Activated CD4-positive, alpha-beta T cell treated with anti-CD3 and anti-CD28 coated beads, Interleukin-2, Interleukin-6, amounts not matched to agents 100 ng/mL and 50 ng/mL, durations not matched to agents 16 hours and 8 hours (primary cell): ENCODE data around the gene GPHN.
"Not testable (repeated sequence)": the region's sequence is repeated elsewhere in the genome, so short reads cannot be mapped to it uniquely, and the experiment has no call there.

ENCODE experiments used
- DNase-seq: peaks from one replicate; pipeline ENCODE4 v3.0.0-alpha.2; 2020

The GPHN gene

GRCh38 chr14:66815687-66816086 is 307.7 kb downstream of the GPHN start:
- no peak for DNase-seq

DNA sequence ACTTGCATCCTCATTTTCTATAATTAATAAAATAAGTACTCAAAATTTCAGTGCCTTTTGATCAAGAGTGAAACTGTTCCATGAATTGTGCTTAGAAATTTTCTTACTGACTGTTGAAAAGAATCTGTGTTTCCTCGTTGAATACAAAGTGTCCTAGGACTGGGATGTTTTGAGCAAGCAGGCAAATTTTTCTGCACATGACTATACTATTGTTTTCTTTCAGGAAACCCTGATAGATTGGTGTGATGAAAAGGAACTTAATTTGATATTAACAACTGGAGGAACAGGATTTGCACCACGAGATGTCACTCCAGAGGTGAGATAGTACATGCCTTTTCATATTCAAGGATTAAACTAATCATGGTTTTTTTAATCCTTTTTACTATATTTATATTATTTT is 316.3 kb downstream of the GPHN start:
- DNase-seq = no peak

- DNase-seq = no peak
Measured at GRCh38 chr14:66827182-66827581, 319.2 kb downstream of the GPHN start.

DNA sequence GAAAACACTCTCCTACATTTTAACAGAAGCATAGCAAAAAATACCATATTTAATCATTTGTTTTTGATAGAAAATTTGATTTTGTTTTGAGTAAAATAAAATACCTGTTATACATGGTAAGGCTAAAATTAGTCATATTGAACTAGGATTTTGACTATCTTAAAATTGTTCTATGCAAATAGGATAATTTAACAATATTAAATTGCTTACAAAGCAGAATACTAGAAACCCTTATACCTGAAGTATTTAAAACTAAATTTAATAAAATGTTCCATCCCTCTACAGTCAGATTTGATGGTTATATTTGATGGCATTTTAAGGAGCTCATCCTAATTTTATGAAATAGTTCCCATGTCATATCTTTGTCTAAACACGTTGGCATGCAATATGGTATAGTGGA is 323.2 kb downstream of the GPHN start:
- no peak for DNase-seq

DNA sequence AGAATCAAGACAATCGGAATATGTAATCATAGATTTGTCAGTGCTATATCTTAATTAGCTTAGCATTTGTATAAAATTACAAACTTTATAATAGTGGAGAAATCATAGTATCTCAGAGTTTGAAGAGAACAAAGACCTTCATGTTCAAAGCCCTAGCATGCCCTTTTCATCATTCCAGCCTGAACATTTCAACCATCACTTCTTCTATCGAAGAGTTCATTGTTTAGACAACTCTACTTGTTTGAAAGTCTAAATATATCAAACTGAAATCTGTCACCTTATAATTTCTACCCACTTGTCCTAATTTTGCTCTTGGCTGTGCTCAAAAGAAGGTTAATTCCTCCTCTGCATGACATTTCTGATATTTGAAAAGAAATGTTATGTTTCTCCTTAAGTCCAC is 325.9 kb downstream of the GPHN start:
- DNase-seq = no peak

GRCh38 chr14:66837436-66837835 is 329.5 kb downstream of the GPHN start:
- DNase-seq = not testable (repeated sequence)

- DNase-seq = no peak
Measured at GRCh38 chr14:66842911-66843512, 335.1 kb downstream of the GPHN start.

GRCh38 chr14:66850258-66850888 is 342.4 kb downstream of the GPHN start:
- no peak for DNase-seq

DNA sequence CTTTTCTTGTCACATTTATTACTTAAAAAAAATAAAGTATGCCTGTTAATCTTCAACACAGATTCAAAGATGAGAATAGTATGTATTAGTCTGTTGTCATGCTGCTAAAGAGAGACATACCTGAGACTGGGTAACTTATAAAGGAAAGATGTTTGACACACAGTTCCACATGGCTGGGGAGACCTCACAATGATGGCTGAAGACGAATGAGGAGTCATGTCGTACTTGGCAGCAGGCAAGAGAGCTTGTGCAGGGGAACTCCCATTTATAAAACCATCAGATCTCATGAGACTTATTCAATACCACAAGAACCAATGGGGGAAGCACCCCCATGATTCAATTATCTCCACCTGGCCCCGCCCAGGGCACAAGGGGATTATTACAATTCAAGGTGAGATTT is 345.4 kb downstream of the GPHN start:
- no peak for DNase-seq

- DNase-seq = no peak
Measured at GRCh38 chr14:66857867-66858266, 349.9 kb downstream of the GPHN start.

GRCh38 chr14:66859063-66859671 is 351.2 kb downstream of the GPHN start:
- no peak for DNase-seq

DNA sequence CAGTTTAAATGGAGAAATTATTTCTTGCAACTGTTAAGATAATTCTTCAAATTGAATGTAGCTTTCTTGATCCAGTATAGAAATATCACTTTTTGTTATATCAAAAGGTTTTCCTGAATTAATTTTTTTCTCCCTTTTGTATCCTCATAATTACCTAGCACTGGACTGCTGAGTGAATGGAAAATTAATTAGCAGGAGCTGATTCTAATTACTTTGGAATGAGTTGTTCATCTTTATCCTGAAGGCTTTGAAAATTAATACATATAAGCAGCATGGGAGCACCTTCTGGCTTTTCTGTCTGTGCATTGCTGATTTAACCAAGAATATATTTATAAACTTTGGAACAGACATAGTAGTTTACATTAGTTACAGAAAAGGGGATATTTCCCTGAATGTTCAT is 373.6 kb downstream of the GPHN start:
- no peak for DNase-seq

DNA sequence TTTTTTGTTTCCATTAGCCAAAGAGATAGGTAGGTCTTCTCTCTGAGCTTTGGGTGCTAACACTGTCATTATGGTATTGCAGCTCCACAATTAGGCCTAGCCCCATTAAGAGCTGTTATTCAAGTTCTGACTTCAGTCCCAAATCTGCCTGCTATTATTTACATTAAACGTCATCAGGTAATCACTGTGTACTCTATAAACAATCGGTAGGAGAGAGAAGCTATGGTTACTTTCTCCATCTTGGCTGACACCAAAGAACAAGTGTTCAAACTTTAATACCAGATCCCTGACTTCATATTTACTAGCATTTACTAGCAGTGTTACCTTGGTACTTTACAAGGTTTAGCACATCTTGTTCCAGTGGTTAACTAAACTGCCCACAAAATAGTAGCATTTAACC is 376.2 kb downstream of the GPHN start:
- no peak for DNase-seq

DNA sequence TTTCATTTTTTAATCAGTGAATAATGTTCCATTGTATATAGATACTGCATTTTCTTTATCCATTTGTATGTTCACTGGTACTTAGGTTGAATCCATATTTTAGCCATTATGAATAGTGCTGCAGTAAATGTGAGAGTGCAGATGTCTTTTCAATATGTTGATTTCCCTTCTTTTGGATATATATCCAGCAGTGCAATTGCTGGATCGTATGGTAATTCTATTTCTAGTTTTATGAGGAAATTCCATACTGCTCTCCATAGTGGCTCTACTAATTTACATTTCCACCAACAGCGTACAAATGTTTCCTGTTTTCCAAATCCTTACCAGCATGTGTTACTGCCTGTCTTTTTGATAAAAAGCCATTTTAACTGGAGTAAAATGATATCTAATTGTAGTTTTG is 392.8 kb downstream of the GPHN start:
- DNase-seq = no peak

- no peak for DNase-seq
Measured at GRCh38 chr14:66910311-66910840, 402.4 kb downstream of the GPHN start.

DNA sequence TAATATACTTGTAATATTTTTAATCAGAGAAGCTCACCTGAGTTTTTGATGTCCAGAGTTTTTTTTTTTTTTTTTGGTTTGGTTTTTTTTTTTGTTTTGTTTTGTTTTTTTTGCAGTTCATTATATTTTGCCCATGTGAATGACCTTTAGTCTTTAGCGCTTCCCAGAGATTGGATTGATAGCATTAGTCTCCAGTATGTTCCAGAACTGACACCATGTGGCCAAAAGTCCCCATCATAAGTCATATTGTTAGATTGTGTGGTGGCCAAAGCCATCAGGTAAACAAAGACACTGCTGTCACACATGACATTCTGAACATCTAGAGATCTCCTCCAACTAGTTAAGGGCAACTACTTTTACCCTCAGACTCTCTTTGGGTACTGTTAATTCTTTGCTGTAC is 408.5 kb downstream of the GPHN start:
- DNase-seq = no peak

DNA sequence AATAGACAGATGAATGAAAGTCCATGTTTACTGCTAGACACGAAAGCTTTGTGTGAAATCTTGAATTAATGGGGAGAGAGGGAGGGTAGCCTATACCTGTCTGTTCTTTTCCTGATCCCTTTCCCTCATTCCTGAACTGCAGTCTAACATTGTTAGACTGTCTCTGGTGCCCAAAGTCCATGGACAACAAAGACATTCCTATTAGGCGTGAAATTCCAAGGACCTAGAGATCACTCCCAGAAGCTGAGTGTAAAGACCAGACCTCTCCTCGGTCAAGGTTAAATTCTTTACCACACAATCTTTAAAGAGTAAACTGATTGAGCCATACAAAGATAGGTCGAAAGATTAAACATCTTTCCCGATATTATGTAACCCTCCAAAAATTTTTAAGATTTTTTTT is 410.6 kb downstream of the GPHN start:
- no peak for DNase-seq

DNA sequence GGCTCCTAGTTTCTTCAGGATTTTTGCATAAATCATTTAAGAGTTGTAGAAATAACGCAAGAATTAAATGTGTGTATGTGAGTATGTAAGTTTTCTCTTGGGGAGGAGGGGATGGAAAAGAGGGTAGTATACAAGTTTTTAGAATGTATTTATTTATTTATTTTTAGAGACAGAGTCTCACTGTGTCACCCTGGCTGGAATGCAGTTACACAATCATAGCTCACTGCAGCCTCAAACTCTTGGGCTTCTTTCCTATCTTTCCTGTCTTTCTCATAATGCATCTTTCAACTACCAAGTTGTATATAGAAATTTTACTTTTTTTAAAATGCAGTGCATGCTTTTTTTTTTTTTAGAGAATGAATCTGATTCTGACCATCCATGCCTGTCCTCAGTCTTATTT is 412.2 kb downstream of the GPHN start:
- DNase-seq = no peak

DNA sequence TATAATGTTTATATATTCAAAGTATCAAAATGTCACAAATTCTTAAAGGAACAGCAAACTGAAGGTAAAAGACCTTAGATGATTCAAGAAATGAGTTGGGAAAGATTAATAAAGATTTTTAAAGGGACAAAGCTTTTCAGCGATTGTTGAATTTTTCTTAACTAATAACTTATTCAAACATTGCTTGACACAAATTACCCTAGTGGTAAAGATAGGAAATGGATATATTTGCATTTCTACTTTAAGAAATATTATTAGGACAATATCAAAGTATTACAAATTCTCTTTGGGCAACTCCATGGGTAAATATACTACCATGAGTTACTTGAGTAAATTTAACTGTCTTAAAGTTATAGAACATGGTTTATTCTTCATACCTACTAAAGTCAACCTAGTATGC is 415.3 kb downstream of the GPHN start:
- no peak for DNase-seq

DNA sequence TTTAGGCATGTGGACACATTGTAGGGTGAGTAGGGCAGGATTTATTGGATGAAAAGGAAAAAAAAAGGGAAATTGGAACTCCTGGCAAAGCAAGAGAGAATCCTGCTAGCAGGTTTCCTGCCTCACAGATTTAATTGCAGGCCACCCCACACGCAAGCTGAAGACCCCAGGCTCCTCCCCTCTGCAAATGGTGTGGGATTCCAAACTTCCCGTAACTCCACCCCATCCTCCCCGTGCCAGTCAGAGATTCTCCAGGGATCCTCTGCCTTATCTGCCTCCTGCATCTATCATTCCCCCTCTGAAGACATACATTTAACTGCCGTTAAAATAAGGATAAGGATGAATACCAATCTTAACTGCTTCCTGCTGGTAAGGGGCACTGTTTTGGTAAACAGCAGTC is 431.5 kb downstream of the GPHN start:
- DNase-seq = no peak

- no peak for DNase-seq
Measured at GRCh38 chr14:66944872-66945271, 436.9 kb downstream of the GPHN start.

- DNase-seq = no peak
Measured at GRCh38 chr14:66955159-66955558, 447.2 kb downstream of the GPHN start.

DNA sequence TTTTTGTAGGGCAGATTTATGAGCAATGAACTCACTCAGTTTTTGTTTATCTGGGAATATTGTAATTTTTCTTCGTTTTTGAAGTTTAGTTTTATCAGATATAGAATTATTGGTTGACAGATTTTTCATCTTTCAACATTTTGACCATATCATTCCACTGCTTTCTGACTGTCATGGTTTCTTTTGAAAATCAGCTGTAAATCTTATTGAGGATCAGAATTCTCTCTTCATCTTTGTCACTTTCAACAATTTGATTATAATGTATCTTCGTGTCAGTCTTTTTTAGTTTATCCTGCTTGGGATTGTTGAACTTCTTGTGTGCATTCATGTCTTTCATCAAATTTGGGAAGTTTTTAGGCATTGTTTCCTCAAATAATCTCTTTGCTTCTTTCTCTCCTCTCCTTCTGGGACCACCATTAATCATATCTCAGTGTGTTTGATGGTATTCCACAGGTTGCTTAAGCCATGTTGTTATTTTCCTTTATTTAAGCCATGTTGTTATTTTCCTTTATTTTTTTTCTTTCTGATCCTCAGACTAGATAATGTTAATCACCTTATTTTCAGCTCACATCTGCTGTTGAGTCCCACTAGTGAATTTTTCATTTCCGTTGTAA is 451.6 kb downstream of the GPHN start:
- DNase-seq = no peak

GRCh38 chr14:66965831-66966230 is 457.9 kb downstream of the GPHN start:
- DNase-seq = no peak
